Activated gamma-delta T cell treated with Interleukin-2 at 50 U/mL for 16 hours (primary cell): ENCODE measurements around the gene LAMA2.
"Not testable (repeated sequence)": the region's sequence is repeated elsewhere in the genome, so short reads cannot be mapped to it uniquely, and the experiment has no call there.

Experiments used
- DNase-seq: peaks from one replicate; pipeline ENCODE4 v3.0.0-alpha.2; 2020

LAMA2 gene

GRCh38 chr6:129130959-129131681 is 248.2 kb downstream of the LAMA2 start:
- no peak for DNase-seq

GRCh38 chr6:129133770-129134192 is 250.8 kb downstream of the LAMA2 start:
- DNase-seq, result no peak

- DNase-seq, result no peak
Measured at GRCh38 chr6:129134535-129134934, 251.6 kb downstream of the LAMA2 start.

- DNase-seq, result no peak
Measured at GRCh38 chr6:129135451-129135850, 252.5 kb downstream of the LAMA2 start.

GRCh38 chr6:129136751-129137150 is 253.8 kb downstream of the LAMA2 start:
- no peak for DNase-seq

DNA sequence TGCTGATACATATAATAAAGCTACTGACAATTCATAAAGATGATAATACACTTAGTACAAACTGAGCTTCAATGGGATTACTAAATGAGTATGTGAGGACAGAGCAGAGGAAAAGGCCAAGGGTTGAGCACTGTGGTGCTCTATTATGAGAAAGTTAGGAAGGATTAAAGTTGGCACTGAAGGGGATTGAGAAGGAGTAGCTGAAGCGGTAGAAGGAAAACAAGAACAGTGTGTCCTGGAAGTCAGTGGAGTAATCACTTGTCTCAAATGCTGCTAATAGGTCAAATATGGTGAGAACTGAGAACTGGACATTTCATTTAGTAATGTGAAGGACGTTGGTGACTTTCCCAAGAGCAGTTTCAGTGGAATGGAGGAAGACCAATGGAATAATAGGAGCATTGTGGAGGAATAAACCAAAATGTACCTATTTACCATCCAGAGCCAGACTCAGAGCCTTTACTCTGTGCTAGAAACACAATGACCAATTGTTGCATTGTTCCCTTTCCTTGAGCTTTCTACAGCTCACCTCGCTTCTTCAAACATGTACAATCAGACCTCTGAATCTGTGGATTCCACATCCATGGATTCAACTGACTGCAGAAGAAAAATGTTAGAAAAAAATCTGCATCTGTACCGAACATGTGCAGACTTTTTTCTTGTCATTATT is 255.9 kb downstream of the LAMA2 start:
- no peak for DNase-seq

DNA sequence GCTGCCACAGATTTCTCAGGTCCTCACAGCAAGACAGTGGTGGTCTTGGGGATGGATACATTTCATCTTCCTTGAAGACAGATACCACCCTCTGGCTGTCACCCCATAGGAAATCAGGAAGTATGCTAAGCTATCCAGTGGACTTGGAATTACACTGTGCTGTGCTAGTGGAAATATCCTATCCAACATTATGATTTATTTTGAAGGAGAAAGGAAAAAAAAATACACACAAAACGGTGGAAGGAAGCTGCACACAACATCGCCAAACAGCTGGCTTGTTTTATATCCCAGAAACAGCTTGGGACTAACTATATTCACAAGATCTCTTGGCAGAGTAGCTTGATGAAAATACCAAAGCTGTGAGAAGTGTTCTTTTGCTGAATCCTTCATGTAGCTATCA is 257.6 kb downstream of the LAMA2 start:
- no peak for DNase-seq

- no peak for DNase-seq
Measured at GRCh38 chr6:129141499-129141898, 258.6 kb downstream of the LAMA2 start.

DNA sequence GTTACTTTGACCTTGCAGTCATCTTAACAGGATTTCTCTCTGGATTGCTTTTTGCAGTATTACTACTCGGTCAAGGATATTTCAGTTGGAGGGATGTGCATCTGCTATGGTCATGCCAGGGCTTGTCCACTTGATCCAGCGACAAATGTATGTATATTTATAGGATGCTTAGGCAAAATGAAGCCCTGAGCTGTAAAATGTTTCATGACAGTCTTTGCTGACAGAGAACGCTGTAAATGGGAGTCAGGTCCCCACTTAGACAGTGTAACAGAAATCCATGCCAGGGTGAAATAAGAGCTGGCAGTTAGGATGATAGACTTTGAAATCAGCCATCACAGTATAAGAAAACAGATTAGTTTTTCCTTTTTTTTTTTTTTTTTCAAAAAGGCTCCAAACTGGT is 264.0 kb downstream of the LAMA2 start:
- no peak for DNase-seq

- no peak for DNase-seq
Measured at GRCh38 chr6:129150507-129150906, 267.6 kb downstream of the LAMA2 start.

DNA sequence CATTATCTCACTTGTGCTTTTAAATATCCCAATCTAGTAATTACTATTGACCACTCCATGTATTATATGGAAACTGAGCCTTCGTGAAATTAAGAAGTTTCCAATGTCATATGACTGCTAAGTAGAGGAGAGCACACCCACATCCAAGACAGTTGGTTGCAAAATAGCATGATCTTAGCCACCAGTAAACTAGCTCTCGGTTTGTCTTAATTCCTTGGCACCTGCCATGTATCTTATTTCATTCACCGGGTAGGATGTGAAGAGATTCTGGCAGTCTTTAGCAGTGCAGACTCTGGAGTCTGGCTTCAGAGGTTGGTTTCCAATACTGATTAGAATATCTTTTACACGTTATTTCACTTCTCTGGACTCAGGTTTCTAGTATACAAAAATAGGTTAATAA is 270.3 kb downstream of the LAMA2 start:
- no peak for DNase-seq

DNA sequence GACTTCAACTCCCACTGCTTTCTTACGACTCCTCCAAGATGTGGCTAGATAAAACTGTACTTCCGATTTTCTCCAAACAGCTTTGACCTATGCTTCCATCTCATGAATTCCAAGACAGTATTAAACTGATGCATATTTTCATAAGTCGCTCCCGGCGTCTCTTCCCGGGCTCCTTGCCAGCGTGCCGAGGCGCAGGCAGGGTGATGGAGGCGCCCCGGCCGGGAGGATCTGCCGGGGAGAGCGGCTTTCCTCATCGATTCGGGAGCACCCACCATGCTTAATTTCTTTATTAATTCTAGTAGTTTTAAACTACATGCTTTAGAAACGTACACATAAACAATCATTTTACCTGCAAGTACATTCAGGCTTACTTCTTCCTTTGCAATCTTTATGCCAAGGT is 276.3 kb downstream of the LAMA2 start:
- DNase-seq, result not testable (repeated sequence)

DNA sequence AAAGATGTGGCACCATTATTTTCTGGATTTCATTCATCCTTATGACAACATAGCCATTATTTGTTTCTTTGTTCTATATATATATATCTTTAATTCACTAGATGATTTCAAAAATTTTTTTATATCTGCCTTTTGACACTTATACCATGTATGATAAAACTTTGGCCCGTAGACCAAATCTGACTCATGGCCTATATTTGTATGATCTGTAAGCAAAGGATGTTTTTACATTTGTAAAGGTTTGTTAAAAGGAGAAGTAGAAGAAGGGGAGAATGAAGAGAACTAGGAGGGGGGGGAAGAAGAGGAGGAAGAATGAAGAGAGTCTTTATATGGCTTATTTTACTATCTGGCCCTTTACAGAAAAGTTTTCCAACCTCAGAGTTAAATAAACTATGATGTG is 279.7 kb downstream of the LAMA2 start:
- DNase-seq, result no peak

DNA sequence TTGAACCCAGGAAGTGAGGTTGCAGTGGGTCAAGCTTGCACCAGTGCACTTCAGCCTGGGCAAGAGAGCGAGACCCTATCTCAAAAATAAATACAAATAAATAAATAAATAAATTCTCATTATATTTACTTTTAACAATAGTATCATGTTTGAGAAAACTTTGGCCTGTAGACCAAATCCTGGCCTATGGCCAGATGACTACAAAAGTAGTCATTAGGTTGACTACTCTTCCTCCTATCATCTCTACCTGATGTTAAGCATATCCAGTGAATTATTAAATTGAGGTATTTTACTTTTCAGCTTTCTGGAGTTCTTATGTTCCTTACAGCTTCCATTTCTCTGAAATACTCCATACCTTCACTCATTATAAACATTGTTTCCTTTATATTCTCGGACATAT is 280.6 kb downstream of the LAMA2 start:
- DNase-seq, result no peak

DNA sequence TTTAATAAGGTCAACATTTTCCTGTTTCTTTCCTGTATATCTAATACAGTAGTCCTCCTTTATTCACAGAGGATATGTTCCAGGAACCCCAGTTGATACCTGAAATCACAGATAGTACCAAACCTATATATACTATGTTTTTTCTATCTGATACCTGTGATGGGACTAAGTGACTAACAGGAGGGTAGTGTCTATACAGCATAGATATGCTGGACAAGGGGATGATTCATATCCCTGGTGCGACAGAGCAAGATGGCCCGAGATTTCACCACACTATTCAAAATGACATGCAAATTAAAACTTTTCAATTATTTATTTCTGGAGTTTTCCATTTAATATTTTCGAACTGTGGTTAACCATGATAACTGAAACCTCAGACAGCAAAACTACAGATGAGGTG is 281.1 kb downstream of the LAMA2 start:
- no peak for DNase-seq

DNA sequence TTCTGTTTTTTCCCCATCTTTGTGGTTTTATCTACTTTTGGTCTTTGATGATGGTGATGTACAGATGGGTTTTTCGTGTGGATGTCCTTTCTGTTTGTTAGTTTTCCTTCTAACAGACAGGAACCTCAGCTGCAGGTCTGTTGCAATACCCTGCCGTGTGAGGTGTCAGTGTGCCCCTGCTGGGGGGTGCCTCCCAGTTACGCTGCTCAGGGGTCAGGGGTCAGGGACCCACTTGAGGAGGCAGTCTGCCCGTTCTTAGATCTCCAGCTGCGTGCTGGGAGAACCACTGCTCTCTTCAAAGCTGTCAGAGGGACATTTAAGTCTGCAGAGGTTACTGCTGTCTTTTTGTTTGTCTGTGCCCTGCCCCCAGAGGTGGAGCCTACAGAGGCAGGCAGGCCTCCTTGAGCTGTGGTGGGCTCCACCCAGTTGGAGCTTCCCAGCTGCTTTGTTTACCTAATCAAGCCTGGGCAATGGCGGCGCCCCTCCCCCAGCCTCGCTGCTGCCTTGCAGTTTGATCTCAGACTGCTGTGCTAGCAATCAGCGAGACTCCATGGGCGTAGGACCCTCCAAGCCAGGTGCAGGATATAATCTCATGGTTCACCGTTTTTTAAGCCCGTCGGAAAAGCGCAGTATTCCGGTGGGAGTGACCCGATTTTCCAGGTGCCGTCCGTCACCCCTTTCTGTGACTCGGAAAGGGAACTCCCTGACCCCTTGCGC is 289.5 kb downstream of the LAMA2 start:
- not testable (repeated sequence) for DNase-seq

DNA sequence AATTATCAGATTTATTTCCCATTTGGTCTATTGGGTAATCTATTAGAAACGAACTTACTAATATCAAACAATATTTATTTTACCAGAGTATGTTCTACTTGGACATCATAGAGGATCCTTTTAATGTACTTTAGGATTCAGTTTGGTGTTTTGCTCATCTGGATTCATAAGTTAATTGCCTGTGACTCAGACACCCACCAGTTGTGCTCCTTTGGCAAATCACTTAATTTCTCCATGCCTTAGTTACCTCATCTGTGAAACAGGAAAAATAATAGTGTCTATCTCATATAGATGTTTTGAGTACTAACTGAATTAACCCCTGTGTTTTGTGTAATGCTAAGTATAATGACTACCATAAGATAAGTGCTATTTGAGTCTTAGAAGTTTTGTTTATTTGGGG is 292.1 kb downstream of the LAMA2 start:
- no peak for DNase-seq

GRCh38 chr6:129177801-129178200 is 294.9 kb downstream of the LAMA2 start:
- DNase-seq, result no peak

GRCh38 chr6:129179283-129179682 is 296.3 kb downstream of the LAMA2 start:
- DNase-seq, result no peak

DNA sequence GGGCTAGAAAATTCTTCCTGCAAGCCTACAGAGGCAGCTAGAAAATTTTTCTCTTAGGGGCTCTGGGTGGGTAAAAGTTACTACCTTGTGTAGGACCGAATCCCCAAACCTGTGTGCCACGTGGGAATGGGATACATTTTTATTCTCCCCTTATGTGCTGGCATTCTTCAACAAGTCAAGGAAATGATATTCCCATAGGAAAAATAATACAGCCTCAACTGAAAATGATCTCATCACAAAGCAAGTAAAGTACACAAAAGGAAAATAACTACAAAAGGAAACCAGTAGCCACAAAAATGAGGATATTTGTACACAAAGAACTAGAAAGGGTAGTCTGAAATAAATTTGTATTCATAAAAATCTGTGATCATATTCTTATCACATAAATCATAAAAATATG is 298.1 kb downstream of the LAMA2 start:
- DNase-seq, result no peak

DNA sequence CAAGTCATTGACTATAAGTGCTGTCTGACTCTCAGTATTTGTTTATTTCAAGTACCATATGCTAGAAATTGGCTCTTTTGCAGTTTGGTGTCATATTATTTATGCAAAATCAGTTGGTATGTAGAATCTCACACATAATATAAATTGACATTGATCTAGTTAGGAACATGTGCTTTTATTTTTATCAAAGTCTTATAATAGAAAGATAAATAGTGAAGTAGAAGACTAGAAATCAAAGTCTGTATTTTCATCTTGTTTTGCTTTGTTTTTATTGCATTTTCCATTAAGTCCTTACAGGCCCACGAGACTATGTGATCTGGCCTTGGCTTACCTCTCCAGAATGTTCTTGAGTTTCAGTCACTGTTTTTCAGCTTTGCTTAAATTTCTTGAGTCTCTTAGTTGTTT is 300.3 kb downstream of the LAMA2 start:
- no peak for DNase-seq

DNA sequence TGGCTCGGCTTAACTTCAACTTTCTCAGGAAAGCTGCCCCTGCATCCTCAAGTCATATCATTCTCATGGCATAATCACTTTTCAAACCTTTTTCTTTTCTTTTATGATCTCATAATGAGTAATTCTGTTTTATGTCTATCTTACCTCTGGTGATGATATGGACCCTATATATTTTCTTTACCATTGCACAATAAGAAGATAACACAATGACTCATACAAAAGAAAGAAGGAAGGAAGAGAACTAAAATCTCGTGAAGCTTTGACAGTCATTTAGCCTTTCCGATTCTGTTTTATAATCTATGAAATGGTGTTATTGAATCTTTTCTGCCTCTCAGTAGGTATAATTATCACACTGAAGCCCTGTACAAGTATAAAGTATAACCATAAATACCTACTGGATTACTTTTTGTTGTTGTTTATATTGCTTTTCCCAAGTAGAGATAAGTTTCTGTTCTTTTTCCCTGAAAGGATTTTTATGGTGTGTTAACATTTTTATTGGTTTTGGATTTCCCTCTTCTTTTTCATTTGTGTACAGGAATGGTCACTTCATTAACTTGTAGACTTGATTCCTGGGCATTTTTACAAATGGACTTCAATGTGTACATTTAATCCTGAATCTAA is 300.9 kb downstream of the LAMA2 start:
- no peak for DNase-seq

DNA sequence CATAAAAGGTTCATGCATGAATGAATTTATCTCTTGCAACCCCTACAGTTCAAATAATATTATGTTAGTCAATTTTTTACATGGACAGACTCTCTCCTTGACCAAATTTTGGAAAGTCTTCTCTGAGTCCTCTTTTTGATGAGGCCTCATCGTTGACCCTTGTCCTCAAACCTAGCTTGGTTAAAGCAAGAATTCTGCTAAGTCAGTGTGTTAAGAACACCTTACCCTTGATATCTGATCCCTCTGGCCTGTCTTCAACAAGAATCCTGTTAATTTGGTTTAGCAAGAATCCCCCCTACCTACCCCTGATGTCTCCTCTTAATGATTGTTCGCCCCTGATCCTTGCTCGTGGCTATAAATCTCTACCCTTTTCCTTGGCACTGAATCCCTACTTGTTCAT is 301.4 kb downstream of the LAMA2 start:
- DNase-seq, result no peak
